Measurements from ENCODE around the gene PDIA5.
A peak's percentile ranks its signal among the peaks of the same experiment; 100 is the strongest.

- TF ChIP-seq CTCF (conservative IDR thresholded peaks at IDR 0.05; ENCODE audit: low read length) (peak; percentile 59), EZH2phosphoT487 (IDR thresholded peaks at IDR 0.05; ENCODE audit: borderline replicate concordance) (no peak)
These were observed 39.3 kb upstream of the PDIA5 start, which contains the start of gene SEMA5B for GRCh38 chr3:123027292-123028232.

Measured in Loucy (cell line).